ENCODE data around the gene KRI1.

KRI1 gene

DNA sequence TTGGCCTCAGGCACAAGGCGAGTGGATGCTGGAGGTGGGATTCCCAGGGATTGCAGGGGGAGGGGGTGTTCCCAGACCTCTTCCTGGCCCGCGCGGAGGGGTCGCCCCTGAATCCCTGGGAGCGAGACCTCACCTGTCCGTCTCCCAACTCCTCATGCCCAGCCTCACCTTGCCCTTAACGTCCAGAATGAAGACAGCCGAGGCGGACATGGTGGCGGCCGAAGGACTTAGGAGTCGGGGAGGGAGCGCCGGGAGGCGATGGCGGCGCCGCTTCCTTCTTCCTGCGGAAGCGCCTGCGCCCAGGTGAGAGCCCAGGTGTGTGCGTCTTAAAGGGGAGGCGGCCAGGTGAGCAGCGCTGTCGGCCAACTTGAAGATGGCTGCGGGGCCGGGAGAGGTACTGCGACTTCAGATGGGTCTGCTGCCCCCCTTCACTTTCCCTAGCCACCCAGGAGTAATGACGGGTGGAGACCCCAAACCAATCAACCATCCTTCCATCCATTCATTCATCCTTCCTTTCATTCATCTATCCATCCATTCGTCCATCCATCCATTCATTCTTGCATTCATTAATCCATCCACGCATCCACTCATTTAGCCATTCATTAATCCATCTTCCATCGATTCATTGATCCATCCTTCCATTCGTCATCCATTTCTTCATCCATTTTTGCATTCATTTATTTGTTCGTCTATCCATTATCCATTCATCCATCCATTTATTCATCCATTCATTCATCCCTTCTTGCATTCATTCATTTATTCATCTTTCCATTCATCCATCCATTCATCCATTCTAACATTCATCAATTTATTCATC, 21.4 kb upstream of the KRI1 start, which contains the start of gene AP1M2:
Gene AP1M2 (minus strand): TSS at position 291 of the 817 bp plus-strand sequence. CDS start 81 bp downstream, at position 210.
- TF ChIP-seq, protein P1, sequence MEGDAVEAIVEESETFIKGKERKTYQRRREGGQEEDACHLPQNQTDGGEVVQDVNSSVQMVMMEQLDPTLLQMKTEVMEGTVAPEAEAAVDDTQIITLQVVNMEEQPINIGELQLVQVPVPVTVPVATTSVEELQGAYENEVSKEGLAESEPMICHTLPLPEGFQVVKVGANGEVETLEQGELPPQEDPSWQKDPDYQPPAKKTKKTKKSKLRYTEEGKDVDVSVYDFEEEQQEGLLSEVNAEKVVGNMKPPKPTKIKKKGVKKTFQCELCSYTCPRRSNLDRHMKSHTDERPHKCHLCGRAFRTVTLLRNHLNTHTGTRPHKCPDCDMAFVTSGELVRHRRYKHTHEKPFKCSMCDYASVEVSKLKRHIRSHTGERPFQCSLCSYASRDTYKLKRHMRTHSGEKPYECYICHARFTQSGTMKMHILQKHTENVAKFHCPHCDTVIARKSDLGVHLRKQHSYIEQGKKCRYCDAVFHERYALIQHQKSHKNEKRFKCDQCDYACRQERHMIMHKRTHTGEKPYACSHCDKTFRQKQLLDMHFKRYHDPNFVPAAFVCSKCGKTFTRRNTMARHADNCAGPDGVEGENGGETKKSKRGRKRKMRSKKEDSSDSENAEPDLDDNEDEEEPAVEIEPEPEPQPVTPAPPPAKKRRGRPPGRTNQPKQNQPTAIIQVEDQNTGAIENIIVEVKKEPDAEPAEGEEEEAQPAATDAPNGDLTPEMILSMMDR (IDR thresholded peaks at IDR 0.05; ENCODE audit: insufficient read depth, low read depth, low read length, missing control alignments): no peak
- peak; percentile 86 for DNase-seq (ENCODE audit: low read depth)
- H3K4me3 ChIP-seq (ENCODE audit: low read length): peak within 1 kb of the TSS; percentile 80

DNA sequence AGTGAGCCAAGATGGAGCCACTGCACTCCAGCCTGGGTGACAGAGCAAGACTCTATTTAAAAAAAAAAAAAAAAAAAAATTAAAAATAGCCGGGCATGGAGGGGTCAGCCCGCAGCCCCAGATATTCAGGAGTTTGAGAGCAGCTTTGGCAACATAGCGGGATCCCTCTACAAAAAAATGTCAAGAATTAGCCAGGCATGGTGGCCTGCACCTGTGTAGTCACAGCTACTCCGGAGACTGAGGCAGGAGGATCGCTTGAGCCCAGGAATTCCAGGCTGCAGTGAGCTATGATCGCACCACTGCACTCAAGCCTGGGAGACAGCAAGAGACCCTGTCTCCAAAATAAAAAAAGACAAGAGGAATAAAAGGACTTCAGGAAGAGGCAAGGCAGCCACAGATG, 20.6 kb upstream of the KRI1 start:
- TF ChIP-seq, protein P1 (IDR thresholded peaks at IDR 0.05; ENCODE audit: insufficient read depth, low read depth, low read length, missing control alignments): no peak
- H3K4me3 ChIP-seq (ENCODE audit: low read length): peak overlapping the region; percentile 80
- no peak for DNase-seq (ENCODE audit: low read depth)

DNA sequence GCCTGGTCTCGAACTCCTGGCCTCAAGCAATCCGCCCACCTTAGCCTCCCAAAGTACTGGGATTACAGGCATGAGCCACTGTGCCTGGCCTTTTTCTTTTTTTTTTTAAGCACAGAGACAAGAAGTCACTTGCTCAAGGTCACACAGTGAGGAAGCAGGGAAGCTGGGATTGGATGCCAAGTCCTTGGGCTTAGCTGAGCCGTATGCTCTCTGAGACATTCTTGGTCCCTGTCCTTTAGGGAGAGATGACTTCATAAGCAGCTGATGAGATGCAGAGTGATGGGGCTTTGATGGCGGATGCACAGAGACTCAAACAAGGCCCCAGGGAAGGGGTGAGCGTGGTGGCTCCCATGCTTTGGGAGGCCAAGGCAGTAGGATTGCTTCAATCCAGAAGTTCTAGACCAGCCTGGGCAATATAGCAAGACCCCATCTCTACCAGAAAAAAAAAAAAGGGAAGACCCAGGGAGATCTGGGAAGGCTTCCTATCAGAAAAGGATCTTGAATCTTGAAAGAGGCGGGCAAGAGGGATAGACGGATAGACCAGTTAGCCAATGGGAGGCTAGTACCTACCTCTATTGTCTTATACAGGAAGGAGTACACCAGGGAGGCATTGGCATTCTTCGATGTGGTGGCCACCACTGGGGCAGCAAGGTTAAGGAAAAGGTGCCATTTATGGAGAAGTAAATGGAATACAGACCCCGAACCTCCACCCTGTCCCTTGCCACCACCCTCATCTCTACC, 17.4 kb upstream of the KRI1 start:
- no peak for DNase-seq (ENCODE audit: low read depth)
- no peak overlapping the region for H3K4me3 ChIP-seq (ENCODE audit: low read length)
- TF ChIP-seq, protein P1 (IDR thresholded peaks at IDR 0.05; ENCODE audit: insufficient read depth, low read depth, low read length, missing control alignments): no peak

- no peak overlapping the region for H3K4me3 ChIP-seq (ENCODE audit: low read length)
- no peak for DNase-seq (ENCODE audit: low read depth)
- TF ChIP-seq, protein P1 (IDR thresholded peaks at IDR 0.05; ENCODE audit: insufficient read depth, low read depth, low read length, missing control alignments): no peak
Measured at GRCh38 chr19:10582091-10582490, 16.3 kb upstream of the KRI1 start.

DNA sequence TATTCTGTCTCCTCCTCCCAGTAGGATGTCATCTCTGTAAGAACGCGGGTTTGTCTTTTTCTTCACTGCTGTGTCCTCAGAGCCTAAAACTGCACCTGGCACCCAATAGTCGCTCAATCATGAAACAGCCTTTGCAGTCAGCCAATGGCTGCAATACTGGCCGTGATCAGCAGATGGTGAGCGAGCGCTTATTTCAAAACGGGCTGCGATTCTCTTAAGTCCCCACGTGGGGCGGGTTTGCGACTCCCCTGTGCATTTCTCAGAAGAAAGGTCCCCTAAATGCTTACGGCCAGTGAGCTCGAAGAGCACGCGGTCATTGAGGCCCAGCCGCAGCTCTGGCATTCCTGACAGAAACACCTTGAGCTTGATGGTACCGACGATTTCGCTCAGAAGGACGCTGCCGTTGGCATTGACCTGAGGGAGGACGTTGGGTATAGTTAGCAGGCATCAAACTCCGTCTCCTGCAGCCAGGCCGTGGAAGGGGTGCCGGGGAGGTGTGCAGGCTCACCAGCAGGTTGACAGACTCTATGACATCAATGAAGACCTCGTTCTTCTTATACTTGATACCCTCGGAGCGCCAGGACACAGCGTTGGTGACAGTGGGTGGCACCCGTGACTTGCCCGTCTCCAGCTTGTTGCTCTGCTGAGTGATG, 15.3 kb upstream of the KRI1 start:
- H3K4me3 ChIP-seq (ENCODE audit: low read length): no peak overlapping the region
- DNase-seq (ENCODE audit: low read depth): peak; percentile 93
- TF ChIP-seq, protein P1 (IDR thresholded peaks at IDR 0.05; ENCODE audit: insufficient read depth, low read depth, low read length, missing control alignments): peak; percentile 99

DNA sequence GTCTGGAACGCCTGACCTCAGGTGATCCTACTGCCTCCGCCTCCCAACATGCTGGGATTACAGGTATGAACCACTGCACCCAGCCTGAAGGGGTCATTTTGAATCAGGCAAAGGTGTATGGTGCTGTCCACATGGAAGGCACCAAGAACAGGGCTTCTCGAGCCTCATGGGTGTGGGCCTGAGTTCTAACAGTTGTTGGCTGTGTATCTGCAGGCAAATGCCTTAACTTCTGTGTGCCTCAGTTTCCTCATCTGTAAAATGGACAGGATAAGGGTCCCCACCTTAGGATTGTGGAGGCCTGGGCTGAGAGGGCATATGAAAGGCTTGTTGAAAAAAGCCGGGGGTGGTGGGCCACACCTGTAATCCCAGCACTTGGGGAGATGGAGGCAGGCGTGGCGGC, 12.1 kb upstream of the KRI1 start:
- DNase-seq (ENCODE audit: low read depth): no peak
- TF ChIP-seq, protein P1 (IDR thresholded peaks at IDR 0.05; ENCODE audit: insufficient read depth, low read depth, low read length, missing control alignments): no peak
- no peak overlapping the region for H3K4me3 ChIP-seq (ENCODE audit: low read length)

All from epithelial cell of esophagus (primary cell).